B cell (primary cell): ENCODE measurements around the gene LMO1. TPM values are rescaled to one million over a fixed set of nuclear protein-coding genes. Genes with fewer than 3 reads are reported as not detected.

Experiments
- ATAC-seq: fragments of 200-7000 bp; cut with Tn5 transposase; one replicate; pipeline ENCODE4 v1.10.0; 2021; ENCODE audit warnings: low read depth, mild to moderate bottlenecking, moderate number of reproducible peaks, moderate library complexity
- CTCF ChIA-PET: fragments of 350-600 bp; sonication (Branson Sonifier 250); formaldehyde crosslinking; loops from one replicate; lab custom pipeline; 2021; ENCODE audit warnings: antibody characterized with exemption, inconsistent platforms; lab: Charles Lee
- POLR2A ChIA-PET: fragments of 350-600 bp; sonication (Branson Sonifier 250); formaldehyde crosslinking; loops from one replicate; lab custom pipeline; 2021; ENCODE audit warnings: antibody characterized with exemption; lab: Charles Lee
- DNase-seq: peaks from one replicate; pipeline ENCODE4 v3.0.0; 2013
- H2AFZ ChIP-seq: 2 replicates; pipeline ENCODE4 v1.6.1; 2012; ENCODE audit warnings: mild to moderate bottlenecking, low read depth, low read length; ENCODE audit not compliant: insufficient read depth, poor library complexity, severe bottlenecking
- H3K27ac ChIP-seq, 2 donors: 1 replicate in 1 of 2; 2 replicates in 1 of 2; pipeline ENCODE4 v1.5.1; 2012 to 2013; ENCODE audit warnings: low read length in 2 of 2, mild to moderate bottlenecking in 2 of 2, moderate library complexity in 1 of 2
- H3K27me3 ChIP-seq, 4 experiments: fragments of 200-600 bp in 1 of 4; sonication (generic) in 1 of 4; replicated peaks in 1 of 4; 1 replicate in 2 of 4; 2 replicates in 2 of 4; pipeline versions ENCODE4 v1.6.1 to v1.7.0; 2013 to 2016; ENCODE audit warnings: low read length in 3 of 4, mild to moderate bottlenecking in 2 of 4, mixed read lengths in 1 of 4, moderate library complexity in 1 of 4; ENCODE audit not compliant: insufficient read depth in 4 of 4, control insufficient read depth in 3 of 4; ENCODE audit errors: control extremely low read depth in 1 of 4
- H3K36me3 ChIP-seq, 2 experiments: replicated peaks in 1 of 2; 1 replicate in 1 of 2; 2 replicates in 1 of 2; pipeline versions ENCODE4 v1.6.1 to v1.7.1; 2013; ENCODE audit warnings: low read length in 1 of 2; ENCODE audit not compliant: insufficient read depth in 2 of 2, control insufficient read depth in 1 of 2; ENCODE audit errors: control extremely low read depth in 1 of 2, extremely low read depth in 1 of 2
- H3K4me1 ChIP-seq, 2 donors: fragments of 200-600 bp in 1 of 2; sonication (generic) in 1 of 2; 1 replicate in 1 of 2; 2 replicates in 1 of 2; pipeline versions ENCODE4 v1.5.1 to v1.6.1; 2013 to 2017; ENCODE audit warnings: low read length in 2 of 2; ENCODE audit not compliant: control insufficient read depth in 2 of 2, insufficient read depth in 2 of 2
- H3K4me2 ChIP-seq: replicated peaks from 2 replicates; pipeline ENCODE3; 2012; ENCODE audit warnings: mild to moderate bottlenecking, low read depth, low read length; ENCODE audit not compliant: poor library complexity, severe bottlenecking
- H3K4me3 ChIP-seq, 5 experiments: fragments of 200-600 bp in 1 of 5; sonication (generic) in 1 of 5; 1 replicate in 3 of 5; 2 replicates in 2 of 5; pipeline versions ENCODE4 v1.5.1 to v1.7.0; 2011 to 2016; ENCODE audit warnings: low read length in 4 of 5, mild to moderate bottlenecking in 4 of 5, low read depth in 2 of 5, control low read depth in 1 of 5, moderate library complexity in 1 of 5; ENCODE audit not compliant: insufficient read depth in 1 of 5; ENCODE audit errors: control extremely low read depth in 1 of 5, extremely low read depth in 1 of 5
- H3K79me2 ChIP-seq: fragments of 200-600 bp; sonication (generic); one replicate; pipeline ENCODE4 v1.6.0; 2016; ENCODE audit warnings: low read length; ENCODE audit not compliant: control insufficient read depth, insufficient read depth
- H3K9ac ChIP-seq: fragments of 200-600 bp; sonication (generic); 2 replicates; pipeline ENCODE4 v1.6.1; 2017; ENCODE audit warnings: mild to moderate bottlenecking, low read length, moderate library complexity
- H3K9me3 ChIP-seq, 3 donors: one replicate each; pipeline versions ENCODE4 v1.6.1 to v1.7.1; 2013; ENCODE audit warnings: low read length in 2 of 3; ENCODE audit not compliant: control insufficient read depth in 2 of 3, insufficient read depth in 1 of 3; ENCODE audit errors: control extremely low read depth in 1 of 3
- H4K20me1 ChIP-seq: 2 replicates; pipeline ENCODE4 v1.6.0; 2012; ENCODE audit warnings: mild to moderate bottlenecking, low read length; ENCODE audit not compliant: insufficient read depth, control insufficient read depth, poor library complexity, severe bottlenecking
- H3K27ac Mint-ChIP-seq: one replicate; pipeline ENCODE4 v1.8.0; 2021; ENCODE audit warnings: mixed read lengths
- H3K27me3 Mint-ChIP-seq: one replicate; pipeline ENCODE4 v1.8.0; 2021; ENCODE audit warnings: mixed read lengths
- H3K4me1 Mint-ChIP-seq: one replicate; pipeline ENCODE4 v1.8.0; 2021; ENCODE audit warnings: mixed read lengths
- H3K4me3 Mint-ChIP-seq: one replicate; pipeline ENCODE4 v1.8.0; 2021; ENCODE audit warnings: mixed read lengths
- H3K9me3 Mint-ChIP-seq: one replicate; pipeline ENCODE4 v1.8.0; 2022; ENCODE audit warnings: mixed read lengths; ENCODE audit not compliant: insufficient read depth
- CTCF ChIP-seq: fragments of 200-600 bp; IDR thresholded peaks from one replicate; pipeline ENCODE4 v1.8.0; 2022; ENCODE audit warnings: antibody characterized with exemption, mild to moderate bottlenecking
- EZH2 ChIP-seq: IDR thresholded peaks from 2 replicates; pipeline ENCODE4 v1.6.1; 2012; ENCODE audit warnings: borderline replicate concordance, low read depth, mild to moderate bottlenecking, moderate library complexity, low read length; ENCODE audit not compliant: insufficient read depth, poor library complexity, severe bottlenecking
- WGBS: methylation state at CpG from one replicate; pipeline ENCODE4 v1.1.5; 2013; ENCODE audit warnings: missing lambda C conversion rate; ENCODE audit not compliant: insufficient coverage; 5-methylcytosine and 5-hydroxymethylcytosine counted together
- intact Hi-C: fragments of 100-400 bp; cut with micrococcal nuclease; formaldehyde crosslinking; loops from one replicate; pipeline ENCODE4 v1.10.0; 2022
- polyA plus RNA-seq: library from polyadenylated mRNA; depleted of rRNA; stranded (reverse); fragments of >200 nt; gene quantifications from 2 replicates; pipeline ENCODE4 v1.2.3, GENCODE V29; 2012
- total RNA-seq, 2 donors: library from RNA; stranded (reverse); fragments of 120-200 nt in 1 of 2; gene quantifications; 1 replicate in 1 of 2; 2 replicates in 1 of 2; pipeline versions ENCODE4 v1.2.3 to v1.2.4, GENCODE V29; 2013 to 2022

The LMO1 gene
- total and polyA plus RNA-seq, 2 donors (not counting 1 experiment from before 2014, with no cell fraction given), result 0.22 TPM; not detected in 1

GRCh38 chr11:8209208-8209807 lies 54.4 kb downstream of the LMO1 start:
- Mint-ChIP-seq H3K9me3 (no peaks in the 10 kb centered on the region), H3K4me1 (peaks cover 34% of the 10 kb centered on the region), H3K4me3 (no peak overlapping the region), H3K27ac (peak overlapping the region; percentile 50), H3K27me3 (no peaks in the 10 kb centered on the region)
- no peaks in the 10 kb centered on the region for H4K20me1 ChIP-seq
- ChIA-PET CTCF (interaction anchor here (1.1 to 17.7 kb wide), 5 partner anchors 8 to 19 kb away, joined by 4 to 327 read pairs (median 4); no protein-coding TSS in a partner anchor), POLR2A (no interaction called here)
- H3K27ac ChIP-seq, result no peak overlapping the region
- 45% methylated on average over 3 of the region's 4 CpGs for WGBS
- no peak overlapping the region for H2AFZ ChIP-seq
- TF ChIP-seq CTCF (peak; percentile 93), EZH2 (no peak)
- peaks cover 14% of the 10 kb centered on the region for H3K79me2 ChIP-seq
- intact Hi-C loops, result loop anchor here (1.0 to 10.0 kb wide), 5 partner anchors 17 to 755 kb away; partner anchors contain the start of genes RPL27A, TMEM9B and TRIM66
- H3K9me3 ChIP-seq, result no peaks in the 10 kb centered on the region
- no peak overlapping the region for H3K4me2 ChIP-seq
- no peaks in the 10 kb centered on the region for H3K36me3 ChIP-seq
- peak; percentile 73 for DNase-seq
- peaks cover 33 to 54% of the 10 kb centered on the region in 2 donors for H3K4me1 ChIP-seq
- ATAC-seq, result peak; percentile 49
- H3K27me3 ChIP-seq, result no peaks in the 10 kb centered on the region
- no peak overlapping the region for H3K4me3 ChIP-seq
- H3K9ac ChIP-seq, result no peak overlapping the region
